Stimulated activated CD8-positive, alpha-beta memory T cell treated with anti-CD3 and anti-CD28 coated beads, Interleukin-4, amount 100 ng/mL, for 4 hours (primary cell): ENCODE measurements around the gene SEC62.

ENCODE experiments used
- DNase-seq, 2 donors: peaks; one replicate each; pipeline ENCODE4 v3.0.0-alpha.2; 2020; ENCODE audit warnings: low read depth in 2 of 2, low spot score in 1 of 2

The SEC62 gene

GRCh38 chr3:169966951-169967915 is 626 bp downstream of the SEC62 start:
- no peak for DNase-seq

GRCh38 chr3:169968224-169968885 is 1.7 kb downstream of the SEC62 start:
- no peak for DNase-seq

GRCh38 chr3:169969174-169970095 is 2.8 kb downstream of the SEC62 start:
- DNase-seq: no peak

- no peak for DNase-seq
Measured at GRCh38 chr3:169970847-169971246, 4.2 kb downstream of the SEC62 start.

- no peak for DNase-seq
Measured at GRCh38 chr3:169971522-169971921, 4.9 kb downstream of the SEC62 start.

GRCh38 chr3:169980055-169980454 is 13.4 kb downstream of the SEC62 start:
- no peak for DNase-seq

- no peak for DNase-seq
Measured at GRCh38 chr3:169984292-169984691, 17.7 kb downstream of the SEC62 start.

- no peak for DNase-seq
Measured at GRCh38 chr3:169990431-169990830, 23.8 kb downstream of the SEC62 start.

GRCh38 chr3:169992156-169992555 is 25.5 kb downstream of the SEC62 start:
- DNase-seq: no peak

GRCh38 chr3:169992781-169993180 is 26.2 kb downstream of the SEC62 start:
- DNase-seq: no peak

- DNase-seq: no peak
Measured at GRCh38 chr3:169993761-169994160, 27.2 kb downstream of the SEC62 start.

GRCh38 chr3:169996063-169996462 is 29.5 kb downstream of the SEC62 start:
- DNase-seq: no peak

- no peak for DNase-seq
Measured at GRCh38 chr3:169998668-169999131, 32.1 kb downstream of the SEC62 start.

GRCh38 chr3:169999433-169999832 is 32.8 kb downstream of the SEC62 start:
- no peak for DNase-seq

GRCh38 chr3:170000051-170000450 is 33.4 kb downstream of the SEC62 start:
- DNase-seq: no peak

- DNase-seq: no peak
Measured at GRCh38 chr3:170002231-170002630, 35.6 kb downstream of the SEC62 start.

- DNase-seq: no peak
Measured at GRCh38 chr3:170002879-170003278, 36.3 kb downstream of the SEC62 start.

GRCh38 chr3:170003881-170004356 is 37.3 kb downstream of the SEC62 start:
- no peak for DNase-seq

- peak in 1 of 2 donors; percentile 1 for DNase-seq
Measured at GRCh38 chr3:170007031-170007663, 40.5 kb downstream of the SEC62 start.

- no peak for DNase-seq
Measured at GRCh38 chr3:170010498-170010897, 43.9 kb downstream of the SEC62 start.
